GM15510 (cell line): ENCODE results near the gene SP4.

Experiments used
- POLR2A ChIP-seq: IDR thresholded peaks from 3 replicates; pipeline ENCODE4 v1.6.1; 2011; ENCODE audit warnings: borderline replicate concordance; ENCODE audit not compliant: insufficient read length; ENCODE audit errors: extremely low read depth

SP4 gene

DNA sequence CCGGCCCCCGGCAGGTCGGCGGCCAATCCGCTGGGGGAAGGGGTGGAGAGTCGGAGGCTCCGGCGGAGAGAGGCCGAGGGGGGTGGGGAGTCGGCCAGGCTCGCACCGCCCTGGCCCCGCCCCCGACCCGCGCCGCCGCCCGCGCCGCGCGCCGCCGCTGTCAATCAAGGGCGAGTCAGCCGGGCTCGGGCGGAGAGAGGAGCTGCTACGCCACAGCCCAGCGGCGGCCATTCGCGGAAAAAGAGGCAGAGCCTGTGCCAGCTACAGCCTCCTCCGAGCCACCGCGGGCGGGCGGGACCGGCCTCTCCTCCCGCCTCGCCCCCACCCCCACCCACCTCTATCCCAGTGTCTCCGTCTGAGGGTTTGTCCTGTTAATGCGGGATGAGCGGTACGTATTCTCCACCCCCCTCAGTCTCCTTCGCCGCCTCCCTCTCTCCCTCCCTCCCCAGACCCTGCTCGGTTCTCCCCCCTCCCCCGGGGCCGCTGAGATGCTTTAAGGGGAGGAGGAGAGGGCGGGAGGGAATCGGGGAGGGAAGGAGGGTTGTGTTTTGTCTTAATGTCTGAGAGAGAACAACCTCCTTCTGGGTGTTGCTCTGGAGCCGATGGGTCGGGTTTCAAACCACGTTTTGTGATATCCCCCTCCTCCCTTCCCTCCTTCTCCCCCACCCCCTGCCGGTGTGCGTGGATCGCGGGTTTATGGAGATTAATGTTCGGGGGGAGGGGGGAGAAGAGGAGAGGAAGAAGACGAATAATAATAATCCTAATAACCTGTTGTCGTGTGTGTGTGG is at the start of gene SP4:
Gene SP4, plus strand, starts transcription at position 213 of the 788 bp plus-strand sequence. Its CDS starts 169 bp downstream, at position 382.
- TF ChIP-seq POLR2A = peak; percentile 76

DNA sequence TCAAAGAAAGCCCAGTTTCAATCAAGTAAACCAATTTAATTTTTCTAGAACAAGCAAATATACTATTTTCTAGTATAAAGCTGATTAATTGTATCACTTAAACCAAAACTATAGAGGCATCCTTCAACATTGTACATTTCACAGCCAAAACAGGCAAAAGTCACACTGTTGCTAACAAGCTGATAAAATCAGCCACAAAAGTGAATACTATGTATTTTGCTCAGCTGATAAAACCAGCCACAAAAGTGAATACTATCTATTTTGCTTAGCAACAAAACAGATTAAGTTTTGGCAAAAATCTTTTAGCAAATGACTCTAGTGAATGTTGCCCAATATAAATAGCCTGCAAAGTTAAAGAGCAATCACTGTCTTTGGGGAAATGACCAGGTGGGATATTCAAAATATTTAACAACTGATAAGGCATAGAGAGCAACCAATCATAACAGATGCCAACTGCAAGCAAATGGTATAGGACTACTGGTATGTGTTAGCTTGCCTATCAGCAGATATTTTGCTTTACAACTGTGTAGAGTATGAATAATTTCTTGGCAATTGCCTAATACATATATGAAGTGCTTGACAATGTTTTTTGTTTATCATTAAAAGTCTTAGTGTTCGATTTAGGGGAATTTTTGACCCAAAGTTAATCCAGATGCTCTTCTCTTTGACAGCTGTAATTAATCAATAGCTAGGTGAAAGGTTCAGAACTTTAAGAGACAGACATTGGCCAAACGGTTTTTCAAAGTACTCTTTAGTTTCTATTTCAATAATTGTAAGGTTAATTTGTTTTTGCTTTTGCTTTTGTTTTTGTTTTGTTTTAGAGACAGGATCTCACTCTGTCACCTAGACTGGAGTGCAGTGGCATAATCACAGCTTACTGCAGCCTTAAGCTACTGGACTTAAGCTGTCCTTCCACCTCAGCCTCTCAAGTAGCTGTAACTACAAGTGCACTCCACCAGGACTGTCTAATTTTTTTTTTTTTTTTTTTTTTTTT is 44.4 kb upstream of the SP4 start:
- TF ChIP-seq POLR2A = no peak

DNA sequence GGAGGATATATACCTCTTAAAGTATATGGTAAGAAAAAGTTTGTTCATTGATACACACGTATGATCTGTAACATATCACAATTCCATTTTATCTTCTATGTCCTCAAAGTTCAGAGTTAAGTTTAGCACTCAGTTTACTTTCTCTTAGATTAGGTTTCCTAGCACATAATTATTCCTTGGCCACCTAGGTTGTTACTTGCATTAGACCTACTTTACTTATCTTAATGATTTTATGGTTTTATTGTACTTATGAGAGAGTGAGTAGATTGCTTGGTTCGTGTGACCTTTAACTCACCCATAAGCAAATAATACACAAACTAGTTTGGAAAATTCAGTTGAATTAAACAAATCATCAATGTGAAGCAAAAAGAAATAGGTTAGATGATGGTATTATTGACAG is 33.9 kb upstream of the SP4 start:
- TF ChIP-seq POLR2A = no peak

DNA sequence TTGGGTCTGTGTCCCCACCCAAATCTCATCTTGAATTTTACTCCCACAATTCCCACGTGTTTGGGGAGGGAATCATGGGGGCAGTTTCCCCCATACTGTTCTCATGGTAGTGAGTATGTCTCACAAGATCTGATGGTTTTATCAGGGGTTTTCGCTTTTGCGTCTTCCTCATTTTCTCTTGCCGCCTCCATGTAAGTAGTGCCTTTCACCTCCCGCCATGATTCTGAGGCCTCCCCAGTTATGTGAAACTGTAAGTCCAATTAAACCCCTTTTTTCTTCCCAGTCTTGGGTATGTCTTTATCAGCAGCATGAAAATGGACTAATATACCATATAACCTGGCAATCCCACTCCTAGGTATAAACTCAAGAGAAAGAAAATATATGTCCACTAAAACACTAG is 25.9 kb upstream of the SP4 start:
- no peak for TF ChIP-seq POLR2A

DNA sequence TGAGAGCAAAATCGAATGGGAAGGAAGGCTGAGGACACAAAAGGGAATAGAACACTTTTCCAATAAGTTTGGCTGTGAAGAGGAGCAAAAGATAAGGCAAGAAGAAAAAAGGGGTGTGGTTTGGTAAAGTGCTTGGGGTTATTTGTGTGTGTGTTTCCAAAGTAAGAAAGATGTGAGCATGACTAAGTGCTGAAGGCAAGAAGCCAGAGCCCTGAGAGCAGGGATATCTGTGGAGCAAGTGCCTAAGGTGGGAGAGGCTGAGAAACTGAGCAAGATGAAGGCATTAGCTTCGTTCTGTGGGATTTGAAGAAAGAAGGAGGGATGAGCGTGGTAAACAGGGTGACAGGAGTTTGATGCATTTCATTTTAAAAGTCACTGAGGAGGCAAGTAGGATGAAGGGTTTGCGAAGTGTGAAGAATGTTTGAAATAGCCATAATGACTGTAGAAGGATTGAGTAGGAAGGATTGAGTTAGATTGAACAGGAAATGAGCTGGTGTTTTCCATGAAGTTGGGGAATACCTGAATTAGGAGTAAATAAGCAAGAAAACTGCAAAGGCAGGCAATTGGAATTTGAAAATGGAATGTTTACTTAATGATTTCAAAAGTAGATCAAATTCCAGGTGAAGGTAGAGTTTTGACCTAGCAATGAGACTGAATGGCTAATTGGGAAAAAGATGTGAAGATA is 19.9 kb upstream of the SP4 start:
- TF ChIP-seq POLR2A = no peak

DNA sequence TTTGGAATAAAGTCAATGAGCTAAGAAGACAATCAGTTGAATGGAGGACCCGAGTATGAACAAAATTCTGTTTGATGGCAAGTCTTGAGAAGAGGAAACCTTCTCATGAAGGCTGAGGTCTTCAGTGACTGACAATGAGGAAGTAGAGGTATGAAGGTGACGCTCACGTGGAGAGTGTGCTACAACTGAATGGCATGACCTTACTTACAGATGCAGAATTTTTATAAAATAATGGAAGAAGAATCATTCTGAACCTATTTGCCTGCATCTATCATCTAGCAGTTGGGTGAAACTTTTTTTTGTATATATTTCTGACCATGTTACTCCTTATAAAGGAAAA is 19.4 kb upstream of the SP4 start:
- no peak for TF ChIP-seq POLR2A

DNA sequence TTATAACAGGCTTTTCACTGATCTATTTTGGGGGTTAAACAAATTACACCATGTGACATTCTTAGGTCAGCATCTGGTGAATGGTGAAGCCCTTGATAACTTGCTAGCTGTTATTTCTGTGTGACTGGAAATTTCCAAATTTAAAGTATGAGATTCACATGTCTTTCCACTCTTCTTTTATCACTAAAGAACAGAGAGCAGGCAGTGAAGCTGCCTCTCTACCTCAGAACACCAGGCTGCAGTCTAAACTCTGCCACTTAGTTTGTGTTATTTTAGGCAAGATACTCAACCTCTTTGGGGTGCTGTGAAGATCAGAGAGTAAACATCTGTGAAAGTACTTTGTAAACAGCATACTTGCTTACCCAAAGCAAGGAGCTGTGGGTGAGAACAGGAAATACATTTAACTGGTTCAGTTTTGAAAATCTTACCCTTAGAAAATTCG is 15.5 kb upstream of the SP4 start:
- no peak for TF ChIP-seq POLR2A

DNA sequence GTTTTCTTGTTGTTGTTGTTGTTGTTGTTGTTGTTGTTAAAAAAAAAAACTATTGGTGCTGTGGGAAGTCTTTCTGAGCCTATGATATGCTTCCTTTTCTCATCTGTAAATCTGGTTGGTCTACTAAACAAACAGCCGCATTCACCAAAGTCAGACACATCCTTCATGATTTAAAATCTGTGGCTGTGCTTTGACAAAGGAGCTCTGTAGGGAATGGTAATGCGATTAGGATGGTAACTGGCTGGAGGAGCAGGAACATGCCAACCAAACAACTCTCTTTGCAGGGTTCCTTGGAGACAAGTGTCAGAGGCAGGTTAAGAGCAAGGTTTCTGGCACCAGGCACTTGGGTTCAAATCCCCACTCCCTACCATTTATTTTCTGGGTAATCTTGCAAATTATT is 14.9 kb upstream of the SP4 start:
- TF ChIP-seq POLR2A = no peak

DNA sequence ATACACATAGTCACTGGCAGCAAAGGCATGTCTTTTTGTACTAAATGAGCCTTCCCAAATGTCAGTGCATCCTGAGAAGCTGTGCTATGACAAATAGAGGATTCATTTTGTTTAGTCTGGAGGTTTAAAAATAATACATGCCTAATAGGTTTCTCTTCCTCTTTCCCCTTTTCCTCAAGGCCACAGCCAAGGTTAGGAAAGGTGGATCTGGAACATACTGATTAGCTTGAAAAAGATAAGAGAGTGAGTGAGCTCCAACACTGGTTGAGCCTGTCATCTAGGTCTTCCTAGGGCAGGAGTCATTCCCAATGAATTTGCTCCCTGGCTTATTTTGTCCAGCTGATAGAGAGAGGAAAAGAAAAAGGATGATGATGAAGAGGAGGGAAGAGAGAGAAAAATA is 14.4 kb upstream of the SP4 start:
- no peak for TF ChIP-seq POLR2A

DNA sequence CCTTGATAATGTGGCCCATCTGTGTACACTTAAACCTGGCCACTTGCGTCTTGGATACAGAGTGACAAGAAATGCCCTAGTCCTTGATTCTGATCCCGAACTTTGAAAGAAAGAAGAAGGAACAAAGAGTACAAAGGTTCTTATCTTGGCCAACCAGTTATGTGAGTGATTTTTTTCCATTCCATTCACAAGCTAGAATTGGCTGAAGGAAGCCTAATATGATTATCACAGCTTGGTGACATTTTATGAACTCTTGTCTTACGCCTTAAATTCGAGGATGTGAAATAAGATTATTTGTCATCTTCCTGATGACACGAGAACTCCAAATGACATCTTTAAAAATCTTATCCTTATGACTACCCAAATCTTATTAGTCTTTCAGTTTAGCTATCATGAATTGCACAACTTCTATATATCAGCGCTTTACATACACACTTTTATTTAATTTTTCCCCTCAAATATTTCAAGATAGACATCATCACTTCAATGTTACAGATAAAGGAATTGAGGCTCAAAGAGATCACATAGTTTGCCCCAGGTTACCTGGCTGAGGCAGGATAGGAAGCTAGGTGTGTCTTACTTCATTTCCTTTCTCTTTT is 13.0 kb upstream of the SP4 start:
- TF ChIP-seq POLR2A = no peak

DNA sequence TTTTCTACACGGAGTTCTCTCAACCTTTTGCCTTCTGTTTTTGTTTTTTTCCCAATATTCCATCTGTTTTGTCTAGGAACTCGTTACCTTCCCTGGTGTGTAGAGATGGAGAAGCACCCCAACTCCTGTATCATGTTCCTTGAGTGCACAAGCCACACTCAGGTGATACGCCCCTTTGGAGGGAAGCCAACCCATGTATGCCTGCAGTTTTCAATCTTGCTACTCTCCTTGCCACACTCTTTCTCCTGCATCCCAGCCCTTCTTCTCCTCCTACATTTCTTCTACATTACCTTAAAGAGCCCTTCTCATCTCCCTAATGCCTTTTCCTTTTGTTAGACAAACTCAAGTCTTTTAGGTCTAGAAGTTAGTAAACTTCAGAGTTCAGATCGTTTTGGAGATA is 10.2 kb upstream of the SP4 start:
- TF ChIP-seq POLR2A = no peak

DNA sequence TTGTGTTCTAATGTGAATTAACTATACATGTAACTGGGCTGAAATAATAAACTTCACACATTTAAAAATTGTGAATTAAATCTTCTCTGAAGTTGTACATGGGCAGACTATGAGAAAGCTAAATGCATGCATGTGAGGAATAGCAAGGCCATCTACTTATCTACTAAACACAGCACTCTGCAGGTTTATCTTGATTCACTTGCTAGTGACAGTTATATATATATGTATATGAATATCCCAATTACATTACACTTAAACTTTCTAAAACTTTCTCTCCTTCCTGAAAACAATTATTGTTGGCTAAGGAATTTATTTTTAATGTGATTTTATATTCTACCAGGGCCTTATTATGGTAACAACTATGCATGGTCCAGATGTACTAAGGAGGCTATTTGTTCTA is 5.1 kb upstream of the SP4 start:
- TF ChIP-seq POLR2A = no peak

DNA sequence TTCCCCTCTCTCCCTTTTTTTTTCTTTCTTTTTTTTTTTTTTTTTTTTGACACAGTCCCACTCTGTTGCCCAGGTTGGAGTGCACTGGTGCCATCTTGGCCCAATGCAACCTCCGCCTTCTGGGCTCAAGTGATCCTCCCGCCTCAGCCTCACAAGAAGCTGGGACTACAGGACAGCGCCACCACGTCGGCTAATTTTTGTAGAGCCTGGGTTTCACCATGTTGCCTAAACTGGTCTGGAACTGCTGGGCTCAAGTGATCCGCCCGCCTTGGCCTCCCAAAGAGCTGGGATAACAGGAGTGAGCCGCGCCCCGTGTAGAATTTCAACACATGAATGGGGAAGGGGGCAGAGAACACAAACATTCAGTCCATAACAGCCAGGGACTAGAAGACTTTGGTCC is 2.6 kb upstream of the SP4 start:
- TF ChIP-seq POLR2A = no peak

DNA sequence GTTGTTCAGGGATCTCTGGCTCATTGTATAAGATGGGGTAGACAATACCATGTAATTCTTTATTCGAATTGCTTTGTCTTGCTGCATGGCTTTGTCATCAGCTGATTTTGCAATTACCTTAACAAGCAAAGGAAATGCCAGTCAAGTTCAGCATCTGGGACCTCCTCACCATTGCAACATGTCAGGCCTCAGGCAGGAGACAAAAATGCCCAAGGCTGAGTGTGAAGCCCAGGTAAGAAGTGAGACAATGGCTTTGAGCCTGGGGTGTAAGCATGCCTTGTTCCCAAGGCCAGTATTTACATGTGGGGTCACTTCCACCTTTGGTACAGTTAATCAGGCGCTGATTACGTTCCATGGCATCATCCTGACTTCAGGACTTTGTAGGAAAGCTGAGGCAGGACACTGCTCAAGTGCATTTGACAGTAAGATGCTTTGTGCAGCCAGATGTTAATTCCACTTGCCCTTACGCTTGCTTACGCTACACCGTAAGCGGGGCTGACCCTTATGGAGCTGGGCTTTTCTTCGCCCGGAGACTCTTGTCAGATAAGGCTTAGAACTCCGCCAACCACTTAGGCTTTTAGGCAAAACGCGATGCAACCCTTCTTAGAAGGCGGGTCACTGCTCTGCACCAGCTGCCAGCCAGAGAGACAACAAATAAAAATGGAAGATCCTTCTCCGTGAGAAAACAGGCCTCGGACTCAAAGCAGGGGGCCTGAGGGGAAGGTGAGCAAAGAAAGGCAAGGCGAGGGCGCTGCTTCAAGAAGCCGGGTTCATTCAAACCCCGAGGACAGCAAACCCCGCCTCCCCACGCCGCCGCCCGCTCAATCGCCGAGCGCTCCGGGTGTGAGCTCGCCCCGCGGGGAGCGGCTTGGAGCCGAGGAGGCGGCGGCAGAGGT is 1.3 kb upstream of the SP4 start:
- TF ChIP-seq POLR2A = no peak

DNA sequence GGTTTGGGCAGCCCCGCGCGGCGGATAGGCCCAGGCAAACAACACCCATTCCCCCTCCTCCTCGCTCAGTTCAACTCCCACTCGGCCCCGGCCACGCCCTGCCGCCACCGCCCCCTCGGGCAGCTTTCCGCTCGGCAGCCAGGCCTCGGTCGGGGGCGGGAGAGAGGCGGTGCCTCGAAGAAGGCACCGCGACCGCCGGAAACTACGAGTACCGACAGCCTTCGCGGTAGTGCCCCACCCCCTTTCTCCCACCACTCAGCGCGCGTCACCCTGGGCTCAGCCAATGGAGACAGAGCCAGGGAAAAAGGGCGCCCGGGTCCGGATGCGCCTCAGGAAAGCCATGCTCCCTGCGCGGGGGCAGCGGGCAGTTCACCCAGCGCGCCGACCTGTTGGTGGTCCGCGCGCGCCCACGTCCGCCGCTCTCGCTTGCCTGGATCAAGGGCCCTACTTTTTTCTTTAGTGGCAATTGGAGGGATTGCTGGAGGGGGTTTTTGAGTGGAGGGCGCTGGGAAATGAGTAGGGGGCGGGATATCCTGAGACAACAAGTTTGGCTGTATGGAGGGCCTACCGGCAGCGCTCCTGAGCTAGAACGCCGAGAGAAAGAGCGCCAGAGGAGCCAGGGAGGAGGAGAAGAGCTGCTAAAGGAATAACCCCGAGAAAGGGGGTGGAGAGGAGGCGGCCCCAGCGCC is 557 bp upstream of the SP4 start:
- peak; percentile 63 for TF ChIP-seq POLR2A
